HepG2 (cell line): ENCODE measurements around the gene KXD1. TPM values are rescaled to one million over a fixed set of nuclear protein-coding genes. Genes with fewer than 3 reads are reported as not detected.

Experiments
- GATA4 ChIP-seq: sonication (generic); IDR thresholded peaks from 2 replicates; pipeline ENCODE4 v1.6.1; 2016; ENCODE audit warnings: antibody characterized with exemption, low read depth, borderline replicate concordance
- HCFC1 ChIP-seq: fragments of 150-350 bp; IDR thresholded peaks from 2 replicates; pipeline ENCODE4 v1.6.1; 2014; ENCODE audit warnings: low read depth, low read length
- HHEX ChIP-seq: IDR thresholded peaks from 2 replicates; pipeline ENCODE4 v1.6.1; 2016; ENCODE audit warnings: control low read depth
- KDM5B ChIP-seq: sonication (generic); formaldehyde crosslinking; IDR thresholded peaks from 2 replicates; pipeline ENCODE4 v1.4.0; 2020; ENCODE audit warnings: missing genetic modification reagents, mild to moderate bottlenecking, borderline replicate concordance
- NFYB ChIP-seq: sonication (generic); formaldehyde crosslinking; IDR thresholded peaks from 2 replicates; pipeline ENCODE4 v1.4.0; 2020; ENCODE audit warnings: missing genetic modification reagents
- NPAS2 ChIP-seq: sonication (generic); formaldehyde crosslinking; IDR thresholded peaks from 2 replicates; pipeline ENCODE4 v1.8.0; 2022; ENCODE audit warnings: mild to moderate bottlenecking, missing genetic modification reagents, borderline replicate concordance
- SALL2 ChIP-seq: sonication (generic); formaldehyde crosslinking; IDR thresholded peaks from 2 replicates; pipeline ENCODE4 v1.8.1; 2023; ENCODE audit warnings: mild to moderate bottlenecking, missing genetic modification reagents, inconsistent platforms
- SRSF4 ChIP-seq: fragments of 200-400 bp; formaldehyde crosslinking; IDR thresholded peaks from one replicate; pipeline ENCODE4 v1.6.1; 2018; ENCODE audit warnings: mild to moderate bottlenecking, low read depth, low read length, moderate library complexity; ENCODE audit not compliant: poor library complexity, severe bottlenecking
- STAT5B ChIP-seq: sonication (generic); formaldehyde crosslinking; IDR thresholded peaks from 2 replicates; pipeline ENCODE4 v1.4.0; 2020; ENCODE audit warnings: missing genetic modification reagents
- ZNF224 ChIP-seq: sonication (generic); formaldehyde crosslinking; IDR thresholded peaks from 2 replicates; pipeline ENCODE4 v1.5.0; 2020; ENCODE audit warnings: mild to moderate bottlenecking, missing genetic modification reagents
- ZNF367 ChIP-seq: sonication (generic); formaldehyde crosslinking; IDR thresholded peaks from 2 replicates; pipeline ENCODE4 v1.4.0; 2020; ENCODE audit warnings: missing genetic modification reagents, borderline replicate concordance
- ZNF644 ChIP-seq: IDR thresholded peaks from 2 replicates; pipeline ENCODE4 v1.6.1; 2016; ENCODE audit warnings: low read depth
- polyA plus RNA-seq, 8 experiments: library from polyadenylated mRNA; depleted of rRNA in 3 of 8; stranded (reverse) in 7 of 8; unstranded in 1 of 8; fragments of >200 nt; fragmentation: Illumina TruSeq in 4 of 8; extraction: Trizol in 4 of 8; gene quantifications; 2 replicates each; pipeline versions ENCODE4 v1.2.1 to v1.2.3, GENCODE V29; 2011 to 2016; ENCODE audit warnings: low read depth in 4 of 8, missing spikeins in 1 of 8, mixed read lengths in 1 of 8; ENCODE audit not compliant: insufficient read depth in 1 of 8
- total RNA-seq, 5 experiments: library from RNA; depleted of rRNA; stranded (reverse); fragments of >200 nt; fragmentation: Illumina TruSeq; extraction: Trizol; gene quantifications; 2 replicates each; pipeline ENCODE4 v1.2.3, GENCODE V29; 2016; ENCODE audit warnings: low read depth in 1 of 5
- TF ChIP-seq, protein P1 (sequence below): sonication (generic); formaldehyde crosslinking; IDR thresholded peaks from 2 replicates; pipeline ENCODE4 v1.5.0; 2020; ENCODE audit warnings: mild to moderate bottlenecking, missing genetic modification reagents, moderate library complexity
- TF ChIP-seq, protein P2 (sequence below): IDR thresholded peaks from 2 replicates; pipeline ENCODE4 v1.6.1; 2016; ENCODE audit warnings: low read depth, missing genetic modification reagents, missing compliant biosample characterization
- TF ChIP-seq, protein P3 (sequence below): sonication (generic); formaldehyde crosslinking; IDR thresholded peaks from 2 replicates; pipeline ENCODE4 v1.5.0; 2020; ENCODE audit warnings: missing genetic modification reagents
- TF ChIP-seq, protein P4 (sequence below): sonication (generic); formaldehyde crosslinking; IDR thresholded peaks from 2 replicates; pipeline ENCODE4 v1.4.0; 2020; ENCODE audit warnings: missing genetic modification reagents
- TF ChIP-seq, protein P5 (sequence below): IDR thresholded peaks from 2 replicates; pipeline ENCODE4 v1.6.1; 2016; ENCODE audit warnings: low read depth, borderline replicate concordance

The KXD1 gene
- total and polyA plus RNA-seq, 2 of the 13 experiments (the other 11 are each of a cell fraction or from before 2014, with no cell fraction given), result 44.6 to 143 TPM

DNA sequence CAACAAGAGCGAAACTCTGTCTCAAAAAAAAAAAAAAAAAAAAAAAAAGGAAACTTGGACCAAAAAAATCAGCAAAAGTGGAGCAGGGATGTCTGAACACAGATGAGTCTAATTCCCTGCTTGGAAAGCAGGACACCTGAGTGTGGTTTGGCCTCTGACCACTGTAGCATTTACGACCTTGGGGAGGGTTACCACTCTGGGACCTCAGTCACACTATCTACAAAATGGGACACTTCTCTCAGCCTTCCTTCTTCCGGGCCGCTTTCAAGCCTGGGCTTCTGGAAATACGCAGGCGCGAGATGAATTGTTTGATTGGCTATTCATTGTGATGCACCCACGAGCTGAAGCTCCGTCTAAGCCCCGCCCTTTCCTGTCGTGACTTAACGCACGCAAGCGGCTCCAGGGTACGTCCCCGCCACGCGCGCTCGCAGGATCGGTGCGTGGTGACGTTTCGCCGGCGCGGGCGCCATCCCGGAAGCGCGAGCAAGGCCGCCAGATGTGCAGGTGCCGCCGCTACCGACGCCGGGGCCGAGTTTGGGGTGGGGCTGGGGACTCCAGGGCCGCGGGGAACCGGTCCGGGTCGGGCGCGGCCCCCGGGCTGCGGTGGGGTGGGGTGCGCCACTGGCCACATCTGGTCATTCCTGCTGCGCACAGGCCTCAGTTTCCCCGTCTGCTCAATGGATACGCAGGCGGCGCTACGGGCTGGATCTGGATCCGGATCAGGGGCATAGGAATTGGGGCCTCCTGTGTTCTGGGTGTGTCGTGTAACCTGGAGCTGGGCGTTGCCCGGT is at the start of gene KXD1 (continued):
- TF ChIP-seq, protein P1, sequence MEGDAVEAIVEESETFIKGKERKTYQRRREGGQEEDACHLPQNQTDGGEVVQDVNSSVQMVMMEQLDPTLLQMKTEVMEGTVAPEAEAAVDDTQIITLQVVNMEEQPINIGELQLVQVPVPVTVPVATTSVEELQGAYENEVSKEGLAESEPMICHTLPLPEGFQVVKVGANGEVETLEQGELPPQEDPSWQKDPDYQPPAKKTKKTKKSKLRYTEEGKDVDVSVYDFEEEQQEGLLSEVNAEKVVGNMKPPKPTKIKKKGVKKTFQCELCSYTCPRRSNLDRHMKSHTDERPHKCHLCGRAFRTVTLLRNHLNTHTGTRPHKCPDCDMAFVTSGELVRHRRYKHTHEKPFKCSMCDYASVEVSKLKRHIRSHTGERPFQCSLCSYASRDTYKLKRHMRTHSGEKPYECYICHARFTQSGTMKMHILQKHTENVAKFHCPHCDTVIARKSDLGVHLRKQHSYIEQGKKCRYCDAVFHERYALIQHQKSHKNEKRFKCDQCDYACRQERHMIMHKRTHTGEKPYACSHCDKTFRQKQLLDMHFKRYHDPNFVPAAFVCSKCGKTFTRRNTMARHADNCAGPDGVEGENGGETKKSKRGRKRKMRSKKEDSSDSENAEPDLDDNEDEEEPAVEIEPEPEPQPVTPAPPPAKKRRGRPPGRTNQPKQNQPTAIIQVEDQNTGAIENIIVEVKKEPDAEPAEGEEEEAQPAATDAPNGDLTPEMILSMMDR, result 0 out of 2 replicates have a peak, but pooled peaks have one; percentile 6
- TF ChIP-seq, protein P2, sequence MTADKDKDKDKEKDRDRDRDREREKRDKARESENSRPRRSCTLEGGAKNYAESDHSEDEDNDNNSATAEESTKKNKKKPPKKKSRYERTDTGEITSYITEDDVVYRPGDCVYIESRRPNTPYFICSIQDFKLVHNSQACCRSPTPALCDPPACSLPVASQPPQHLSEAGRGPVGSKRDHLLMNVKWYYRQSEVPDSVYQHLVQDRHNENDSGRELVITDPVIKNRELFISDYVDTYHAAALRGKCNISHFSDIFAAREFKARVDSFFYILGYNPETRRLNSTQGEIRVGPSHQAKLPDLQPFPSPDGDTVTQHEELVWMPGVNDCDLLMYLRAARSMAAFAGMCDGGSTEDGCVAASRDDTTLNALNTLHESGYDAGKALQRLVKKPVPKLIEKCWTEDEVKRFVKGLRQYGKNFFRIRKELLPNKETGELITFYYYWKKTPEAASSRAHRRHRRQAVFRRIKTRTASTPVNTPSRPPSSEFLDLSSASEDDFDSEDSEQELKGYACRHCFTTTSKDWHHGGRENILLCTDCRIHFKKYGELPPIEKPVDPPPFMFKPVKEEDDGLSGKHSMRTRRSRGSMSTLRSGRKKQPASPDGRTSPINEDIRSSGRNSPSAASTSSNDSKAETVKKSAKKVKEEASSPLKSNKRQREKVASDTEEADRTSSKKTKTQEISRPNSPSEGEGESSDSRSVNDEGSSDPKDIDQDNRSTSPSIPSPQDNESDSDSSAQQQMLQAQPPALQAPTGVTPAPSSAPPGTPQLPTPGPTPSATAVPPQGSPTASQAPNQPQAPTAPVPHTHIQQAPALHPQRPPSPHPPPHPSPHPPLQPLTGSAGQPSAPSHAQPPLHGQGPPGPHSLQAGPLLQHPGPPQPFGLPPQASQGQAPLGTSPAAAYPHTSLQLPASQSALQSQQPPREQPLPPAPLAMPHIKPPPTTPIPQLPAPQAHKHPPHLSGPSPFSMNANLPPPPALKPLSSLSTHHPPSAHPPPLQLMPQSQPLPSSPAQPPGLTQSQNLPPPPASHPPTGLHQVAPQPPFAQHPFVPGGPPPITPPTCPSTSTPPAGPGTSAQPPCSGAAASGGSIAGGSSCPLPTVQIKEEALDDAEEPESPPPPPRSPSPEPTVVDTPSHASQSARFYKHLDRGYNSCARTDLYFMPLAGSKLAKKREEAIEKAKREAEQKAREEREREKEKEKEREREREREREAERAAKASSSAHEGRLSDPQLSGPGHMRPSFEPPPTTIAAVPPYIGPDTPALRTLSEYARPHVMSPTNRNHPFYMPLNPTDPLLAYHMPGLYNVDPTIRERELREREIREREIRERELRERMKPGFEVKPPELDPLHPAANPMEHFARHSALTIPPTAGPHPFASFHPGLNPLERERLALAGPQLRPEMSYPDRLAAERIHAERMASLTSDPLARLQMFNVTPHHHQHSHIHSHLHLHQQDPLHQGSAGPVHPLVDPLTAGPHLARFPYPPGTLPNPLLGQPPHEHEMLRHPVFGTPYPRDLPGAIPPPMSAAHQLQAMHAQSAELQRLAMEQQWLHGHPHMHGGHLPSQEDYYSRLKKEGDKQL (CRISPR knock-in tag), result no peak
- TF ChIP-seq, protein P3, sequence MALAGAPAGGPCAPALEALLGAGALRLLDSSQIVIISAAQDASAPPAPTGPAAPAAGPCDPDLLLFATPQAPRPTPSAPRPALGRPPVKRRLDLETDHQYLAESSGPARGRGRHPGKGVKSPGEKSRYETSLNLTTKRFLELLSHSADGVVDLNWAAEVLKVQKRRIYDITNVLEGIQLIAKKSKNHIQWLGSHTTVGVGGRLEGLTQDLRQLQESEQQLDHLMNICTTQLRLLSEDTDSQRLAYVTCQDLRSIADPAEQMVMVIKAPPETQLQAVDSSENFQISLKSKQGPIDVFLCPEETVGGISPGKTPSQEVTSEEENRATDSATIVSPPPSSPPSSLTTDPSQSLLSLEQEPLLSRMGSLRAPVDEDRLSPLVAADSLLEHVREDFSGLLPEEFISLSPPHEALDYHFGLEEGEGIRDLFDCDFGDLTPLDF (CRISPR knock-in tag), result peak; percentile 75; the same call in 1 of the 2 replicates
- TF ChIP-seq ZNF644 (CRISPR knock-in tag) (no peak), STAT5B (CRISPR knock-in tag) (no peak), GATA4 (no peak), NPAS2 (CRISPR knock-in tag) (no peak), NFYB (CRISPR knock-in tag) (peak; percentile 68), ZNF367 (CRISPR knock-in tag) (no peak), HCFC1 (peak; percentile 26; the same call in 1 of the 2 replicates), SALL2 (CRISPR knock-in tag) (peak; percentile 80), HHEX (CRISPR knock-in tag) (no peak), ZNF224 (CRISPR knock-in tag) (no peak), SRSF4 (no peak), KDM5B (CRISPR knock-in tag) (peak; percentile 70; the same call in 1 of the 2 replicates)
- TF ChIP-seq, protein P4, sequence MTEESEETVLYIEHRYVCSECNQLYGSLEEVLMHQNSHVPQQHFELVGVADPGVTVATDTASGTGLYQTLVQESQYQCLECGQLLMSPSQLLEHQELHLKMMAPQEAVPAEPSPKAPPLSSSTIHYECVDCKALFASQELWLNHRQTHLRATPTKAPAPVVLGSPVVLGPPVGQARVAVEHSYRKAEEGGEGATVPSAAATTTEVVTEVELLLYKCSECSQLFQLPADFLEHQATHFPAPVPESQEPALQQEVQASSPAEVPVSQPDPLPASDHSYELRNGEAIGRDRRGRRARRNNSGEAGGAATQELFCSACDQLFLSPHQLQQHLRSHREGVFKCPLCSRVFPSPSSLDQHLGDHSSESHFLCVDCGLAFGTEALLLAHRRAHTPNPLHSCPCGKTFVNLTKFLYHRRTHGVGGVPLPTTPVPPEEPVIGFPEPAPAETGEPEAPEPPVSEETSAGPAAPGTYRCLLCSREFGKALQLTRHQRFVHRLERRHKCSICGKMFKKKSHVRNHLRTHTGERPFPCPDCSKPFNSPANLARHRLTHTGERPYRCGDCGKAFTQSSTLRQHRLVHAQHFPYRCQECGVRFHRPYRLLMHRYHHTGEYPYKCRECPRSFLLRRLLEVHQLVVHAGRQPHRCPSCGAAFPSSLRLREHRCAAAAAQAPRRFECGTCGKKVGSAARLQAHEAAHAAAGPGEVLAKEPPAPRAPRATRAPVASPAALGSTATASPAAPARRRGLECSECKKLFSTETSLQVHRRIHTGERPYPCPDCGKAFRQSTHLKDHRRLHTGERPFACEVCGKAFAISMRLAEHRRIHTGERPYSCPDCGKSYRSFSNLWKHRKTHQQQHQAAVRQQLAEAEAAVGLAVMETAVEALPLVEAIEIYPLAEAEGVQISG (CRISPR knock-in tag), result peak; percentile 74
- TF ChIP-seq, protein P5, sequence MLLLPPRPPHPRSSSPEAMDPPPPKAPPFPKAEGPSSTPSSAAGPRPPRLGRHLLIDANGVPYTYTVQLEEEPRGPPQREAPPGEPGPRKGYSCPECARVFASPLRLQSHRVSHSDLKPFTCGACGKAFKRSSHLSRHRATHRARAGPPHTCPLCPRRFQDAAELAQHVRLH (CRISPR knock-in tag), result peak; percentile 67; the same call in 1 of the 2 replicates
